Neural cell (in vitro differentiated cells): Measurements from ENCODE around the gene GOSR1.

Experiments used
- EP300 ChIP-seq: fragments of 450-650 bp; conservative IDR thresholded peaks from 2 replicates; pipeline ENCODE4 v1.6.1; 2014; ENCODE audit warnings: antibody characterized with exemption, mild to moderate bottlenecking, moderate library complexity; ENCODE audit not compliant: poor library complexity, severe bottlenecking
- EZH2 ChIP-seq: fragments of 200-600, 300-800 bp; shearing (Covaris generic), sonication (generic); IDR thresholded peaks from 2 replicates; pipeline ENCODE4 v1.6.1; 2014; ENCODE audit warnings: antibody characterized with exemption, low read length, borderline replicate concordance, mild to moderate bottlenecking; ENCODE audit not compliant: insufficient read depth, poor library complexity, severe bottlenecking
- POLR2AphosphoS5 ChIP-seq: IDR thresholded peaks from 2 replicates; pipeline ENCODE4 v1.6.1; 2012
- TF ChIP-seq, protein P1 (sequence below): fragments of 450-650 bp; IDR thresholded peaks from 2 replicates; pipeline ENCODE4 v1.5.1; 2014; ENCODE audit warnings: antibody characterized with exemption, mild to moderate bottlenecking, moderate library complexity; ENCODE audit not compliant: poor library complexity, severe bottlenecking

DNA sequence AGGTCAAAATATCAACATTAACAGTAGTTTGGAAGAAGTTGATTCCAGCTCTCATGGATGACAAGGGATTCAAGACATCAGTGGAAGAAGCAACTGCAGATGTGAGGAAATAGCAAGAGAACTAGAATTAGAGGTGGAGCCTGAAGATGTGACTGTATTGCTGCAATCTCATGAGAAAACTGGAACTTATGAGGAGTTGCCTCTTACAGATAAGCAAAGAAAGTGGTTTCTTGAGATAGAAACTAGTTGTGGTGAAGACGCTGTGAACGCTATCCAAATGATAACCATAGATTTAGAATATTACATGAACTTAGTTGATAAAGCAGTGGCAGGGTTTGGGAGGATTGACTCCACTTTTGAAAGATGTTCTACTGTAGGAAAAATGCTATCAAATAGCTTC lies 67.8 kb downstream of the GOSR1 start:
- TF ChIP-seq, protein P1, sequence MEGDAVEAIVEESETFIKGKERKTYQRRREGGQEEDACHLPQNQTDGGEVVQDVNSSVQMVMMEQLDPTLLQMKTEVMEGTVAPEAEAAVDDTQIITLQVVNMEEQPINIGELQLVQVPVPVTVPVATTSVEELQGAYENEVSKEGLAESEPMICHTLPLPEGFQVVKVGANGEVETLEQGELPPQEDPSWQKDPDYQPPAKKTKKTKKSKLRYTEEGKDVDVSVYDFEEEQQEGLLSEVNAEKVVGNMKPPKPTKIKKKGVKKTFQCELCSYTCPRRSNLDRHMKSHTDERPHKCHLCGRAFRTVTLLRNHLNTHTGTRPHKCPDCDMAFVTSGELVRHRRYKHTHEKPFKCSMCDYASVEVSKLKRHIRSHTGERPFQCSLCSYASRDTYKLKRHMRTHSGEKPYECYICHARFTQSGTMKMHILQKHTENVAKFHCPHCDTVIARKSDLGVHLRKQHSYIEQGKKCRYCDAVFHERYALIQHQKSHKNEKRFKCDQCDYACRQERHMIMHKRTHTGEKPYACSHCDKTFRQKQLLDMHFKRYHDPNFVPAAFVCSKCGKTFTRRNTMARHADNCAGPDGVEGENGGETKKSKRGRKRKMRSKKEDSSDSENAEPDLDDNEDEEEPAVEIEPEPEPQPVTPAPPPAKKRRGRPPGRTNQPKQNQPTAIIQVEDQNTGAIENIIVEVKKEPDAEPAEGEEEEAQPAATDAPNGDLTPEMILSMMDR = no peak
- TF ChIP-seq EP300 = no peak
- TF ChIP-seq POLR2AphosphoS5 = no peak
- no peak for TF ChIP-seq EZH2
